OCI-LY7 (cell line): ENCODE data around the gene STAG1.

ENCODE experiments used
- EZH2phosphoT487 ChIP-seq: fragments of 200-600 bp; sonication (generic); IDR thresholded peaks from 2 replicates; pipeline ENCODE4 v1.6.1; 2018; ENCODE audit warnings: low read depth, borderline replicate concordance, mild to moderate bottlenecking, mixed run types, antibody characterized with exemption, low read length, moderate library complexity, mixed read lengths
- TF ChIP-seq, protein P1 (sequence below): fragments of 200-600 bp; sonication (generic); conservative IDR thresholded peaks from 2 replicates; pipeline ENCODE4 v1.5.1; 2014; ENCODE audit warnings: mild to moderate bottlenecking, antibody characterized with exemption, low read length, moderate library complexity, mixed read lengths

DNA sequence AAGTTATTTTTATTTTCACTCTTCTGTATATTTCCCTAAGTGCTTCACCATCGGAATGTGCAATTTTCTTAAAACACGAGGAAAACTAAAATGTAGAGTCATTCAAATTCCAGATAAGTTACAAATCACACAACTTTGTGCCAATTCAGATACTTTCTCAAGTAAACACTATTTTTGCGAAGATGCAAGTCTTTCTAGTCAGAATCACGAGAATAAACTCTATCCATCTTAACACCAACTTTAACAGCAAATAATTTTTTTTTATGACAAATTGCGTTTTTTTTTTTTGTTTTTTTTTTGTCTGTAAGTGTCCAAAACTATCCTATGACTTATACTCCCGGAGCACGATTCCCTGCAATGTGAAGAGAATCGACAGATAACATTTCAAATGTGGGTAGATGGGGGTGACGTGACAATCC is 1.3 kb downstream of the STAG1 start:
- TF ChIP-seq, protein P1, sequence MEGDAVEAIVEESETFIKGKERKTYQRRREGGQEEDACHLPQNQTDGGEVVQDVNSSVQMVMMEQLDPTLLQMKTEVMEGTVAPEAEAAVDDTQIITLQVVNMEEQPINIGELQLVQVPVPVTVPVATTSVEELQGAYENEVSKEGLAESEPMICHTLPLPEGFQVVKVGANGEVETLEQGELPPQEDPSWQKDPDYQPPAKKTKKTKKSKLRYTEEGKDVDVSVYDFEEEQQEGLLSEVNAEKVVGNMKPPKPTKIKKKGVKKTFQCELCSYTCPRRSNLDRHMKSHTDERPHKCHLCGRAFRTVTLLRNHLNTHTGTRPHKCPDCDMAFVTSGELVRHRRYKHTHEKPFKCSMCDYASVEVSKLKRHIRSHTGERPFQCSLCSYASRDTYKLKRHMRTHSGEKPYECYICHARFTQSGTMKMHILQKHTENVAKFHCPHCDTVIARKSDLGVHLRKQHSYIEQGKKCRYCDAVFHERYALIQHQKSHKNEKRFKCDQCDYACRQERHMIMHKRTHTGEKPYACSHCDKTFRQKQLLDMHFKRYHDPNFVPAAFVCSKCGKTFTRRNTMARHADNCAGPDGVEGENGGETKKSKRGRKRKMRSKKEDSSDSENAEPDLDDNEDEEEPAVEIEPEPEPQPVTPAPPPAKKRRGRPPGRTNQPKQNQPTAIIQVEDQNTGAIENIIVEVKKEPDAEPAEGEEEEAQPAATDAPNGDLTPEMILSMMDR, result no peak
- no peak for TF ChIP-seq EZH2phosphoT487
